GM12878 (cell line): ENCODE results near the gene DCC. TPM values are rescaled to one million over a fixed set of nuclear protein-coding genes. Genes with fewer than 3 reads are reported as not detected.

ENCODE experiments used
- ATAC-seq: fragments of 200-7000 bp; cut with Tn5 transposase; 3 replicates; pipeline ENCODE4 v1.9.1; 2020; ENCODE audit warnings: mild to moderate bottlenecking, moderate library complexity
- BruUV-seq: library from RNA; stranded (reverse); fragments of 400-500 nt; replicated peaks from 2 replicates; lab custom pipeline; 2021; lab: Mats Ljungman, UMichigan
- CTCF ChIA-PET: fragments of 300-600 bp; sonication (Branson Sonifier 250); formaldehyde crosslinking; extraction: SDS; loops from one replicate; lab custom pipeline; 2021; ENCODE audit warnings: inconsistent platforms; lab: Yijun Ruan, JAX
- POLR2A ChIA-PET: fragments of 350-600 bp; formaldehyde crosslinking; extraction: SDS; loops from one replicate; lab custom pipeline; 2021; ENCODE audit warnings: inconsistent platforms; lab: Charles Lee
- RAD21 ChIA-PET: fragments of 300-600 bp; sonication (Branson Sonifier 250); formaldehyde crosslinking; loops from one replicate; lab custom pipeline; 2023; ENCODE audit warnings: antibody characterized with exemption; ENCODE audit not compliant: unreplicated experiment; lab: Charles Lee
- SMC1A ChIA-PET: fragments of 300-600 bp; sonication (Branson Sonifier 250); formaldehyde crosslinking; loops from one replicate; lab custom pipeline; 2023; ENCODE audit not compliant: unreplicated experiment, uncharacterized antibody; lab: Charles Lee
- DNase-seq: peaks from one replicate; pipeline ENCODE4 v3.0.0-alpha.2; 2011; ENCODE audit warnings: low read depth, low spot score
- FAIRE-seq: peaks from 3 replicates; lab custom pipeline; 2011; peaks lifted over from hg19 to GRCh38; lab: Jason Lieb, UNC
- H2AFZ ChIP-seq: 2 replicates; pipeline ENCODE4 v1.6.0; 2011; ENCODE audit warnings: low read depth, low read length, control low read depth; ENCODE audit not compliant: control insufficient read depth
- H3K27ac ChIP-seq: 2 replicates; pipeline ENCODE4 v1.5.1; 2011; ENCODE audit warnings: control low read depth; ENCODE audit not compliant: control insufficient read depth, insufficient read depth
- H3K27me3 ChIP-seq, 2 experiments: replicated peaks in 1 of 2; 2 replicates each; pipeline versions ENCODE4 v1.6.0 to v1.6.1; 2011; ENCODE audit warnings: low read length in 1 of 2; ENCODE audit not compliant: control insufficient read depth in 2 of 2, insufficient read depth in 2 of 2
- H3K36me3 ChIP-seq, 2 experiments: 2 replicates each; pipeline ENCODE4 v1.5.1; 2011; ENCODE audit warnings: low read length in 1 of 2; ENCODE audit not compliant: control insufficient read depth in 2 of 2, insufficient read depth in 2 of 2
- H3K4me1 ChIP-seq: 2 replicates; pipeline ENCODE4 v1.6.1; 2011; ENCODE audit warnings: mild to moderate bottlenecking, low read length, moderate library complexity, mixed read lengths; ENCODE audit not compliant: control insufficient read depth, insufficient read depth
- H3K4me2 ChIP-seq: 2 replicates; pipeline ENCODE4 v1.6.0; 2011; ENCODE audit warnings: control low read depth; ENCODE audit not compliant: control insufficient read depth, insufficient read depth
- H3K4me3 ChIP-seq: fragments of 200-600 bp; sonication (generic); 2 replicates; pipeline ENCODE4 v1.5.1; 2016
- H3K79me2 ChIP-seq: 2 replicates; pipeline ENCODE4 v1.6.0; 2011; ENCODE audit warnings: low read length; ENCODE audit not compliant: control insufficient read depth, insufficient read depth
- H3K9ac ChIP-seq: 2 replicates; pipeline ENCODE4 v1.8.0; 2011; ENCODE audit warnings: low read length, control low read depth, mixed read lengths; ENCODE audit not compliant: control insufficient read depth, insufficient read depth
- H3K9me3 ChIP-seq: replicated peaks from 3 replicates; pipeline ENCODE4 v1.5.1; 2011; ENCODE audit warnings: mild to moderate bottlenecking, low read length; ENCODE audit not compliant: control insufficient read depth, insufficient read depth
- H4K20me1 ChIP-seq: 2 replicates; pipeline ENCODE4 v1.6.0; 2011; ENCODE audit not compliant: control insufficient read depth, insufficient read depth
- BACH1 ChIP-seq: fragments of 450-650 bp; IDR thresholded peaks from 2 replicates; pipeline ENCODE4 v1.6.1; 2017; ENCODE audit warnings: mild to moderate bottlenecking, borderline replicate concordance
- BCL11A ChIP-seq: IDR thresholded peaks from 2 replicates; pipeline ENCODE4 v1.6.1; 2011; ENCODE audit warnings: low read depth, low read length
- CBX5 ChIP-seq: sonication (generic); IDR thresholded peaks from 2 replicates; pipeline ENCODE4 v1.6.1; 2016; ENCODE audit warnings: low read depth, moderate library complexity, mild to moderate bottlenecking, inconsistent platforms
- CEBPB ChIP-seq, 2 experiments: fragments of 150-350 bp in 1 of 2; IDR thresholded peaks; 2 replicates each; pipeline ENCODE4 v1.6.1; 2012 to 2014; ENCODE audit warnings: low read depth in 2 of 2, low read length in 2 of 2, borderline replicate concordance in 1 of 2, inconsistent platforms in 1 of 2
- CHD4 ChIP-seq: fragments of 200-600 bp; sonication (generic); IDR thresholded peaks from 2 replicates; pipeline ENCODE4 v1.6.1; 2016; ENCODE audit warnings: mild to moderate bottlenecking
- DPF2 ChIP-seq: fragments of 450-650 bp; IDR thresholded peaks from 2 replicates; pipeline ENCODE4 v1.6.1; 2017; ENCODE audit warnings: mild to moderate bottlenecking
- FOS ChIP-seq: IDR thresholded peaks from 3 replicates; pipeline ENCODE4 v1.6.1; 2011; ENCODE audit warnings: borderline replicate concordance; ENCODE audit not compliant: insufficient read length; ENCODE audit errors: extremely low read depth
- IKZF2 ChIP-seq, 2 experiments: fragments of 450-650 bp; IDR thresholded peaks; 2 replicates each; pipeline ENCODE4 v1.6.1; 2017; ENCODE audit warnings: mild to moderate bottlenecking in 2 of 2, moderate library complexity in 2 of 2
- MEF2B ChIP-seq: fragments of 450-650 bp; IDR thresholded peaks from 2 replicates; pipeline ENCODE4 v1.6.1; 2018; ENCODE audit warnings: mild to moderate bottlenecking, moderate library complexity; ENCODE audit not compliant: partially characterized antibody, poor library complexity, severe bottlenecking
- NBN ChIP-seq: fragments of 450-650 bp; IDR thresholded peaks from 2 replicates; pipeline ENCODE4 v1.6.1; 2016
- REST ChIP-seq: IDR thresholded peaks from 2 replicates; pipeline ENCODE4 v1.6.1; 2012; ENCODE audit warnings: mild to moderate bottlenecking, low read depth, low read length
- RFX5 ChIP-seq: IDR thresholded peaks from 2 replicates; pipeline ENCODE4 v1.6.1; 2011; ENCODE audit warnings: low read depth, low read length, improper control_type of control experiment
- SMARCA5 ChIP-seq: fragments of 450-650 bp; IDR thresholded peaks from 2 replicates; pipeline ENCODE4 v1.6.1; 2017; ENCODE audit warnings: mild to moderate bottlenecking
- SREBF1 ChIP-seq: IDR thresholded peaks from 2 replicates; pipeline ENCODE4 v1.6.1; 2012; ENCODE audit warnings: mild to moderate bottlenecking, low read length
- SREBF2 ChIP-seq: IDR thresholded peaks from 2 replicates; pipeline ENCODE4 v1.6.1; 2012; ENCODE audit warnings: mild to moderate bottlenecking, low read length
- SUPT20H ChIP-seq: IDR thresholded peaks from 2 replicates; pipeline ENCODE4 v1.6.1; 2011; ENCODE audit warnings: low read depth, mild to moderate bottlenecking, low read length, moderate library complexity, borderline replicate concordance; ENCODE audit not compliant: control insufficient read depth
- USF1 ChIP-seq: IDR thresholded peaks from 2 replicates; pipeline ENCODE4 v1.6.1; 2011; ENCODE audit warnings: borderline replicate concordance, low read depth, mild to moderate bottlenecking, moderate library complexity, mixed read lengths, low read length; ENCODE audit not compliant: insufficient read depth; ENCODE audit errors: extremely low read length
- ZNF217 ChIP-seq: fragments of 450-650 bp; IDR thresholded peaks from 2 replicates; pipeline ENCODE4 v1.6.1; 2017; ENCODE audit warnings: antibody characterized with exemption, mild to moderate bottlenecking
- WGBS: methylation state at CpG from one replicate; pipeline ENCODE4 v1.1.6; 2016; ENCODE audit warnings: low lambda C conversion rate; ENCODE audit not compliant: insufficient replicate concordance, insufficient coverage; ENCODE audit errors: missing lambda C conversion rate; 5-methylcytosine and 5-hydroxymethylcytosine counted together
- in situ Hi-C: fragments of 300-500 bp; cut with MboI; formaldehyde crosslinking; loops from 9 replicates; pipeline ENCODE4 v1.14.3; 2018; ENCODE audit warnings: mixed read lengths
- intact Hi-C: fragments of 100-400 bp; cut with micrococcal nuclease; formaldehyde crosslinking; loops from one replicate; pipeline ENCODE4 v1.14.2; 2022; ENCODE audit not compliant: unreplicated experiment
- polyA plus RNA-seq, 11 experiments: library from polyadenylated mRNA; depleted of rRNA in 4 of 11; unstranded in 6 of 11; stranded (reverse) in 5 of 11; fragments of >200 nt; fragmentation: Nextera tagmentation in 4 of 11; fragmentation: Illumina TruSeq in 1 of 11; extraction: Ambion mirVana in 4 of 11; extraction: Trizol in 1 of 11; gene quantifications; 1 replicate in 1 of 11; 2 replicates in 10 of 11; pipeline versions ENCODE4 v1.2.1 to v1.2.3, GENCODE V29; 2011 to 2016; ENCODE audit warnings: inconsistent platforms in 2 of 11, missing spikeins in 2 of 11, low read depth in 1 of 11
- total RNA-seq, 4 experiments: library from RNA; depleted of rRNA in 3 of 4; stranded (reverse); fragments of >200 nt in 3 of 4; fragmentation: Illumina TruSeq in 1 of 4; extraction: Trizol in 1 of 4; gene quantifications; 2 replicates each; pipeline versions ENCODE4 v1.2.1 to v1.2.3, GENCODE V29; 2013 to 2021
- TF ChIP-seq, protein P1 (sequence below): fragments of 450-650 bp; IDR thresholded peaks from 2 replicates; pipeline ENCODE4 v1.6.1; 2017; ENCODE audit warnings: antibody characterized with exemption, mild to moderate bottlenecking, moderate library complexity

Gene DCC
- total and polyA plus RNA-seq, 10 of the 15 experiments (the other 5 are each of a cell fraction or from before 2014, with no cell fraction given): 0.01 TPM; not detected in 9

GRCh38 chr18:52426462-52426861 is 86.5 kb downstream of the DCC start:
- Histone ChIP-seq H3K4me2 (no peak overlapping the region), H4K20me1 (no peaks in the 10 kb centered on the region), H3K36me3 (no peaks in the 10 kb centered on the region), H3K4me1 (no peaks in the 10 kb centered on the region), H3K79me2 (no peaks in the 10 kb centered on the region), H3K9me3 (no peaks in the 10 kb centered on the region), H3K27me3 (no peaks in the 10 kb centered on the region), H3K4me3 (no peak overlapping the region), H3K9ac (no peak overlapping the region), H2AFZ (no peak overlapping the region), H3K27ac (no peak overlapping the region)
- RAD21 ChIA-PET: no interaction called here
- CTCF ChIA-PET: no interaction called here
- BruUV-seq: no TSS peak
- ATAC-seq (no peak), DNase-seq (no peak), FAIRE-seq (no peak)
- SMC1A ChIA-PET: no interaction called here
- 39% methylated on average over 1 of the region's 1 CpG for WGBS
- TF ChIP-seq RFX5 (no peak), SREBF2 (no peak), SREBF1 (no peak), IKZF2 (IDR thresholded peaks at IDR 0.05) (no peak), DPF2 (no peak), BACH1 (no peak), ZNF217 (no peak), REST (no peak), NBN (no peak), SUPT20H (no peak), USF1 (no peak), CEBPB (IDR thresholded peaks at IDR 0.05; ENCODE audit: borderline replicate concordance in 1 of 2, low read depth in 2 of 2, low read length in 2 of 2) (no peak), CBX5 (no peak), FOS (no peak), BCL11A (no peak), MEF2B (no peak), SMARCA5 (no peak), CHD4 (no peak)
- TF ChIP-seq, protein P1, sequence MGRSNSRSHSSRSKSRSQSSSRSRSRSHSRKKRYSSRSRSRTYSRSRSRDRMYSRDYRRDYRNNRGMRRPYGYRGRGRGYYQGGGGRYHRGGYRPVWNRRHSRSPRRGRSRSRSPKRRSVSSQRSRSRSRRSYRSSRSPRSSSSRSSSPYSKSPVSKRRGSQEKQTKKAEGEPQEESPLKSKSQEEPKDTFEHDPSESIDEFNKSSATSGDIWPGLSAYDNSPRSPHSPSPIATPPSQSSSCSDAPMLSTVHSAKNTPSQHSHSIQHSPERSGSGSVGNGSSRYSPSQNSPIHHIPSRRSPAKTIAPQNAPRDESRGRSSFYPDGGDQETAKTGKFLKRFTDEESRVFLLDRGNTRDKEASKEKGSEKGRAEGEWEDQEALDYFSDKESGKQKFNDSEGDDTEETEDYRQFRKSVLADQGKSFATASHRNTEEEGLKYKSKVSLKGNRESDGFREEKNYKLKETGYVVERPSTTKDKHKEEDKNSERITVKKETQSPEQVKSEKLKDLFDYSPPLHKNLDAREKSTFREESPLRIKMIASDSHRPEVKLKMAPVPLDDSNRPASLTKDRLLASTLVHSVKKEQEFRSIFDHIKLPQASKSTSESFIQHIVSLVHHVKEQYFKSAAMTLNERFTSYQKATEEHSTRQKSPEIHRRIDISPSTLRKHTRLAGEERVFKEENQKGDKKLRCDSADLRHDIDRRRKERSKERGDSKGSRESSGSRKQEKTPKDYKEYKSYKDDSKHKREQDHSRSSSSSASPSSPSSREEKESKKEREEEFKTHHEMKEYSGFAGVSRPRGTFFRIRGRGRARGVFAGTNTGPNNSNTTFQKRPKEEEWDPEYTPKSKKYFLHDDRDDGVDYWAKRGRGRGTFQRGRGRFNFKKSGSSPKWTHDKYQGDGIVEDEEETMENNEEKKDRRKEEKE: no peak
- POLR2A ChIA-PET: no interaction called here
- in situ Hi-C loops (no loop called here), intact Hi-C loops (no loop called here)
